GM19468 (cell line): ENCODE results near the gene USP32.

Experiments used
- ATAC-seq: cut with Tn5 transposase; IDR thresholded peaks from one replicate; pipeline ENCODE4 v1.9.1; 2021; ENCODE audit warnings: mild to moderate bottlenecking, moderate library complexity, moderate number of reproducible peaks; ENCODE audit not compliant: unreplicated experiment; ENCODE audit errors: extremely low read depth

Gene USP32

GRCh38 chr17:60163108-60163784 lies 228.7 kb downstream of the USP32 start:
- ATAC-seq: no peak

GRCh38 chr17:60161598-60162330 lies 230.2 kb downstream of the USP32 start:
- no peak for ATAC-seq

- no peak for ATAC-seq
Measured at GRCh38 chr17:60160829-60161501, 231.0 kb downstream of the USP32 start.

- no peak for ATAC-seq
Measured at GRCh38 chr17:60159479-60159866, 232.5 kb downstream of the USP32 start.

- no peak for ATAC-seq
Measured at GRCh38 chr17:60158751-60159478, 233.0 kb downstream of the USP32 start.

GRCh38 chr17:60157487-60158040 lies 234.4 kb downstream of the USP32 start:
- no peak for ATAC-seq

GRCh38 chr17:60156746-60157145 lies 235.2 kb downstream of the USP32 start:
- no peak for ATAC-seq

- no peak for ATAC-seq
Measured at GRCh38 chr17:60155815-60156214, 236.1 kb downstream of the USP32 start.

GRCh38 chr17:60155427-60155814 lies 236.5 kb downstream of the USP32 start:
- ATAC-seq: no peak

- ATAC-seq: no peak
Measured at GRCh38 chr17:60154616-60155426, 237.1 kb downstream of the USP32 start.

GRCh38 chr17:60153606-60154390 lies 238.1 kb downstream of the USP32 start:
- no peak for ATAC-seq

- no peak for ATAC-seq
Measured at GRCh38 chr17:60151355-60151754, 240.6 kb downstream of the USP32 start.

- ATAC-seq: no peak
Measured at GRCh38 chr17:60149691-60150582, 242.0 kb downstream of the USP32 start, which contains the start of gene CA4. TSS of gene CA4 (plus strand) at chr17:60149973. CDS start at chr17:60150035, 62 bp downstream.

- ATAC-seq: no peak
Measured at GRCh38 chr17:60148373-60148772, 243.6 kb downstream of the USP32 start.

GRCh38 chr17:60147553-60148223 lies 244.2 kb downstream of the USP32 start:
- ATAC-seq: no peak

- no peak for ATAC-seq
Measured at GRCh38 chr17:60146206-60146605, 245.7 kb downstream of the USP32 start.
